IPS-NIHi11 (cell line): ENCODE measurements around the gene PIGH.
"Not testable (repeated sequence)": the region's sequence is repeated elsewhere in the genome, so short reads cannot be mapped to it uniquely, and the experiment has no call there.

Source experiments
- DNase-seq: peaks from one replicate; pipeline ENCODE4 v3.0.0; 2012; ENCODE audit warnings: mixed read lengths, low spot score

Gene PIGH

GRCh38 chr14:67599698-67600561 is at the start of gene PIGH:
Gene PIGH, minus strand, starts transcription at chr14:67600268. Its CDS starts 65 bp downstream, at chr14:67600203.
- peak; percentile 96 for DNase-seq

GRCh38 chr14:67646131-67646530 is 46.1 kb upstream of the PIGH start:
- no peak for DNase-seq

GRCh38 chr14:67645414-67645813 is 45.3 kb upstream of the PIGH start:
- DNase-seq = no peak

GRCh38 chr14:67644428-67644827 is 44.4 kb upstream of the PIGH start:
- DNase-seq = no peak

- peak; percentile 24 for DNase-seq
Measured at GRCh38 chr14:67643713-67644112, 43.6 kb upstream of the PIGH start.

GRCh38 chr14:67641902-67642749 is 42.1 kb upstream of the PIGH start:
- DNase-seq = no peak

- no peak for DNase-seq
Measured at GRCh38 chr14:67641480-67641879, 41.4 kb upstream of the PIGH start.

- DNase-seq = no peak
Measured at GRCh38 chr14:67638642-67639041, 38.6 kb upstream of the PIGH start.

- DNase-seq = no peak
Measured at GRCh38 chr14:67636361-67636919, 36.4 kb upstream of the PIGH start.

GRCh38 chr14:67633451-67634147 is 33.5 kb upstream of the PIGH start:
- DNase-seq = no peak

GRCh38 chr14:67630938-67631337 is 30.9 kb upstream of the PIGH start:
- DNase-seq = no peak

- no peak for DNase-seq
Measured at GRCh38 chr14:67630186-67630585, 30.1 kb upstream of the PIGH start.

GRCh38 chr14:67627519-67627918 is 27.5 kb upstream of the PIGH start:
- no peak for DNase-seq

- DNase-seq = not testable (repeated sequence)
Measured at GRCh38 chr14:67626131-67626530, 26.1 kb upstream of the PIGH start.

GRCh38 chr14:67623114-67623513 is 23.0 kb upstream of the PIGH start:
- no peak for DNase-seq

GRCh38 chr14:67622675-67623074 is 22.6 kb upstream of the PIGH start:
- DNase-seq = peak; percentile 41

GRCh38 chr14:67620217-67620785 is 20.2 kb upstream of the PIGH start:
- peak; percentile 60 for DNase-seq

GRCh38 chr14:67619446-67620216 is 19.6 kb upstream of the PIGH start, which contains the start of gene ARG2:
Gene ARG2, plus strand, starts transcription at chr14:67619920. Its CDS starts 58 bp downstream, at chr14:67619978.
- DNase-seq = peak; percentile 100

- DNase-seq = peak; percentile 56
Measured at GRCh38 chr14:67618617-67619063, 18.6 kb upstream of the PIGH start.

- DNase-seq = no peak
Measured at GRCh38 chr14:67610491-67610890, 10.4 kb upstream of the PIGH start.
